GM18951 (cell line): ENCODE results near the gene PI3.

ENCODE experiments used
- POLR2A ChIP-seq: IDR thresholded peaks from 4 replicates; pipeline ENCODE4 v1.6.1; 2011; ENCODE audit warnings: mild to moderate bottlenecking; ENCODE audit not compliant: insufficient read length, insufficient read depth; ENCODE audit errors: extremely low read depth
- in situ Hi-C: fragments of 300-500 bp; cut with MboI; formaldehyde crosslinking; loops from one replicate; pipeline ENCODE4 v1.12.0; 2022; ENCODE audit warnings: low sequenced_read_pairs, mixed read lengths, inconsistent platforms; ENCODE audit not compliant: unreplicated experiment

Gene PI3

GRCh38 chr20:45211569-45212474 lies 37.1 kb downstream of the PI3 start:
- in situ Hi-C loops = no loop called here
- TF ChIP-seq POLR2A = no peak

- in situ Hi-C loops = no loop called here
- no peak for TF ChIP-seq POLR2A
These were observed 38.1 kb downstream of the PI3 start for GRCh38 chr20:45212836-45213235.

GRCh38 chr20:45218124-45218523 lies 43.4 kb downstream of the PI3 start:
- no peak for TF ChIP-seq POLR2A
- in situ Hi-C loops = no loop called here

DNA sequence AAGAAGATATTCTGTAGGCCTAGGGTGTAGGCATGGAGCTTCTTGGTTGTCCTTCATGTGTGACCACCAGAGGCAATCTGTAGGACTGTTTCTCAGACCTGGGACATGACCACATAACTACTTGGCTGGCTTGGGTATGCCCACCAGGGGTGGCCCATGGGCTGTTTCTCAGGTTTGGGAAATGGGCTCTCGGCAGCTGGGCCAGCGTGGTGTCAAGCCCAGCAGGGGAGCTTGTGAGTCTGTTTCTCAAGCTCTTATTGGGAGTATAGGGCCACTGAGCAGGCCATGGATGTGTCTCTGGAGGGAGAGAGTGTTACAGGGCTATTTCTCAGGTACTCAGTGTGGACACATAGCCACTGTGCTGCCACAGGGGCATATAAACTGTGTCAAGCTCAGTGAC lies 43.9 kb downstream of the PI3 start:
- in situ Hi-C loops = no loop called here
- no peak for TF ChIP-seq POLR2A

- no peak for TF ChIP-seq POLR2A
- in situ Hi-C loops = no loop called here
These were observed 46.4 kb downstream of the PI3 start, which contains the start of gene SEMG2 for GRCh38 chr20:45221076-45221475. SEMG2 (plus strand) TSS chr20:45221373; CDS start chr20:45221390, 17 bp downstream.

GRCh38 chr20:45223136-45223535 lies 48.4 kb downstream of the PI3 start:
- no peak for TF ChIP-seq POLR2A
- in situ Hi-C loops = no loop called here
